AG20443 (cell line): Measurements from ENCODE around the gene SMOC1.
A peak's percentile ranks its signal among the peaks of the same experiment; 100 is the strongest.

Source experiments
- DNase-seq: peaks from one replicate; pipeline ENCODE4 v3.0.0; 2012; ENCODE audit warnings: low spot score, mixed read lengths

Gene SMOC1

GRCh38 chr14:70045310-70045709 is 166.1 kb downstream of the SMOC1 start:
- peak; percentile 38 for DNase-seq

GRCh38 chr14:70045844-70046535 is 166.8 kb downstream of the SMOC1 start:
- peak; percentile 71 for DNase-seq

- DNase-seq = no peak
Measured at GRCh38 chr14:70047598-70048312, 168.5 kb downstream of the SMOC1 start.

- DNase-seq = no peak
Measured at GRCh38 chr14:70048313-70048654, 169.1 kb downstream of the SMOC1 start.

GRCh38 chr14:70049605-70050004 is 170.4 kb downstream of the SMOC1 start:
- no peak for DNase-seq

GRCh38 chr14:70050136-70050535 is 170.9 kb downstream of the SMOC1 start:
- DNase-seq = no peak

GRCh38 chr14:70052990-70053389 is 173.8 kb downstream of the SMOC1 start:
- peak; percentile 48 for DNase-seq

GRCh38 chr14:70057519-70058136 is 178.4 kb downstream of the SMOC1 start:
- DNase-seq = no peak

- no peak for DNase-seq
Measured at GRCh38 chr14:70059545-70059944, 180.3 kb downstream of the SMOC1 start.

GRCh38 chr14:70061108-70061507 is 181.9 kb downstream of the SMOC1 start:
- DNase-seq = no peak

GRCh38 chr14:70064136-70064865 is 185.1 kb downstream of the SMOC1 start:
- no peak for DNase-seq

GRCh38 chr14:70067810-70068209 is 188.6 kb downstream of the SMOC1 start:
- DNase-seq = no peak

GRCh38 chr14:70069186-70069585 is 190.0 kb downstream of the SMOC1 start:
- DNase-seq = no peak

GRCh38 chr14:70073924-70074566 is 194.8 kb downstream of the SMOC1 start:
- DNase-seq = peak; percentile 70

- DNase-seq = no peak
Measured at GRCh38 chr14:70077005-70077404, 197.8 kb downstream of the SMOC1 start.

- DNase-seq = no peak
Measured at GRCh38 chr14:70077720-70078119, 198.5 kb downstream of the SMOC1 start.

GRCh38 chr14:70078329-70078728 is 199.1 kb downstream of the SMOC1 start:
- no peak for DNase-seq

- no peak for DNase-seq
Measured at GRCh38 chr14:70080076-70080475, 200.9 kb downstream of the SMOC1 start.
